Measurements from ENCODE around the gene CHMP2A.
"Not testable (repeated sequence)": the region's sequence is repeated elsewhere in the genome, so short reads cannot be mapped to it uniquely, and the experiment has no call there.

Gene CHMP2A

DNA sequence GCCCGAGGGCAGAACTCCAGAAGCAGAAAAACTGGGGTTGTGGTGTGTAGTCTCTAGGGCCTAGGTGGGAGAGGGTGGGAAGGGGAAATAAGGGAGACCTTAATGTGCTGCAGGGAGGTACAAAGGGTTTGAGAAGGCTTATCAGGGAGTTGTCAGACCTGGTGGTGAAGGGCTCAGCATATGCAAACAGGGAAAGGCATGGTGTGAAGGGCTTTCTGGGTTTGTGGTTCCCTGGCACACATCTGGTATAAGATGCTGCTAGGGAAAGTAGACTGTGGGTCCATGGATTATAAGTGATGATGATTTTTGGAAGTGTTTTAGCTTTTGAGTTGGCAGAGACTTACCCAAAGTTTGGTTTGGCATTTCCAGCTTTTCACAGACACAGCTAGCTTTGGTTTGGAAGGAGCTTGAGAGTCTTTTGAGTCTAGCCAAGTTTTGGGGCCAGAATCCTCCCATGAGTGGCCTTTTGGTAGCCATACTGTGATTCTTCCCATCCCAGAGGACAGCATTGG, 8.8 kb downstream of the CHMP2A start:
- Histone ChIP-seq H3K9me3 (ENCODE audit: control insufficient read depth in 2 of 2, low read length in 2 of 2) (no peaks in the 10 kb centered on the region), H3K4me1 (ENCODE audit: control insufficient read depth in 2 of 2, insufficient read depth in 2 of 2, low read length in 2 of 2) (peaks cover 16% of the 10 kb centered on the region in 2 donors), H3K27me3 (ENCODE audit: control insufficient read depth in 2 of 2, insufficient read depth in 2 of 2, low read length in 2 of 2) (no peaks in the 10 kb centered on the region), H3K4me3 (ENCODE audit: low read length in 2 of 2) (peak overlapping the region; percentile 76 to 87), H3K36me3 (ENCODE audit: control insufficient read depth in 2 of 2, insufficient read depth in 2 of 2, low read length in 2 of 2) (peaks cover 38 to 54% of the 10 kb centered on the region in 2 donors), H3K27ac (ENCODE audit: low read depth in 2 of 2, low read length in 2 of 2) (no peak overlapping the region), H3K9ac (ENCODE audit: low read depth in 1 of 2, low read length in 2 of 2) (peak overlapping the region; percentile 79 to 83)

DNA sequence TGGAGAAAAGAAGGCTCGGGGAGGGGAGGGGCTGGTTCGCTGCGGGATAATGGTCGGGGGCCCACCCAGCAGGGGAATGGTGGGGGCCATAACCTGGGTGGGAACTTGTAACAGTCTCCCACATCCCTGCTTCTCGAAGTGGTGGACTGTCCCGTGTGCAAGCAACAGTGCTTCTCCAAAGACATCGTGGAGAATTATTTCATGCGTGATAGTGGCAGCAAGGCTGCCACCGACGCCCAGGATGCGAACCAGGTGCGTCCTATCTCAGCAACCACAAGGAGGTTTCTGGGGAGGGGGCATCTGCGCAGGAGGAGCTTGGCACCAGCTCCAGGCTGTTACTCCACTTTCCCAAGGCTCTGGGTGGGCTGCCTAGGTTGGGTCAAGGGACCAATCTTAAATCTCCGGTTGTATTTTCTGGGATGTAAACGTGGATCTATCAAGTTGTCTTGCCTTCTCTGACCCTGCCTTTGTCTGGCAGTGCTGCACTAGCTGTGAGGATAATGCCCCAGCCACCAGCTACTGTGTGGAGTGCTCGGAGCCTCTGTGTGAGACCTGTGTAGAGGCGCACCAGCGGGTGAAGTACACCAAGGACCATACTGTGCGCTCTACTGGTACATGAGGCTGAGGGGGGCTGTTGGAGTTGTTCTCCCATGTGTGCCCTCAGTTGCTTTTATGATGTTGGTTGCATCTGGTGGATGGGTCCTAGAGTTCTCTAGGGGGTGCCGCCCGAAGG, 9.5 kb downstream of the CHMP2A start:
- peak overlapping the region; percentile 79 to 83 for H3K9ac ChIP-seq (ENCODE audit: low read depth in 1 of 2, low read length in 2 of 2)
- peak overlapping the region; percentile 76 to 87 for H3K4me3 ChIP-seq (ENCODE audit: low read length in 2 of 2)
- peaks cover 33 to 48% of the 10 kb centered on the region in 2 donors for H3K36me3 ChIP-seq (ENCODE audit: control insufficient read depth in 2 of 2, insufficient read depth in 2 of 2, low read length in 2 of 2)
- H3K27me3 ChIP-seq (ENCODE audit: control insufficient read depth in 2 of 2, insufficient read depth in 2 of 2, low read length in 2 of 2) = no peaks in the 10 kb centered on the region
- H3K27ac ChIP-seq (ENCODE audit: low read depth in 2 of 2, low read length in 2 of 2) = peak overlapping the region in 1 of 2 donors; percentile 23
- H3K4me1 ChIP-seq (ENCODE audit: control insufficient read depth in 2 of 2, insufficient read depth in 2 of 2, low read length in 2 of 2) = peaks cover 16% of the 10 kb centered on the region in 2 donors
- no peaks in the 10 kb centered on the region for H3K9me3 ChIP-seq (ENCODE audit: control insufficient read depth in 2 of 2, low read length in 2 of 2)

DNA sequence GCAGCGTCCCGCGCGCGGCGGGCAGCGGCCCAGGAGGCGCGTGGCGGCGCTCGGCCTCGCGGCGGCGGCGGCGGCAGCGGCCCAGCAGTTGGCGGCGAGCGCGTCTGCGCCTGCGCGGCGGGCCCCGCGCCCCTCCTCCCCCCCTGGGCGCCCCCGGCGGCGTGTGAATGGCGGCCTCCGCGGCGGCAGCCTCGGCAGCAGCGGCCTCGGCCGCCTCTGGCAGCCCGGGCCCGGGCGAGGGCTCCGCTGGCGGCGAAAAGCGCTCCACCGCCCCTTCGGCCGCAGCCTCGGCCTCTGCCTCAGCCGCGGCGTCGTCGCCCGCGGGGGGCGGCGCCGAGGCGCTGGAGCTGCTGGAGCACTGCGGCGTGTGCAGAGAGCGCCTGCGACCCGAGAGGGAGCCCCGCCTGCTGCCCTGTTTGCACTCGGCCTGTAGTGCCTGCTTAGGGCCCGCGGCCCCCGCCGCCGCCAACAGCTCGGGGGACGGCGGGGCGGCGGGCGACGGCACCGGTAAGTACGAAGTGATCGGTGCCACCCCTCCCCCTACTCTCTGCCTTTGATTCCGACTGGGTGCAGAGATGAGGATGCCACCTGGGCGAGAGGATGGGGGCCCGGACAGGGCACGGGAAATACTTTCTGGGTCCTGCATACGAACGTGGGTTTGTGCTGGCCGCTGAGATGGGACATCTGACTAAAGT, 10.2 kb downstream of the CHMP2A start:
- Histone ChIP-seq H3K27me3 (ENCODE audit: control insufficient read depth in 2 of 2, insufficient read depth in 2 of 2, low read length in 2 of 2) (no peaks in the 10 kb centered on the region), H3K27ac (ENCODE audit: low read depth in 2 of 2, low read length in 2 of 2) (peak overlapping the region; percentile 98), H3K9ac (ENCODE audit: low read depth in 1 of 2, low read length in 2 of 2) (peak overlapping the region; percentile 79 to 83), H3K9me3 (ENCODE audit: control insufficient read depth in 2 of 2, low read length in 2 of 2) (no peaks in the 10 kb centered on the region), H3K36me3 (ENCODE audit: control insufficient read depth in 2 of 2, insufficient read depth in 2 of 2, low read length in 2 of 2) (peaks cover 26 to 41% of the 10 kb centered on the region in 2 donors), H3K4me3 (ENCODE audit: low read length in 2 of 2) (peak overlapping the region; percentile 76 to 87), H3K4me1 (ENCODE audit: control insufficient read depth in 2 of 2, insufficient read depth in 2 of 2, low read length in 2 of 2) (peaks cover 16% of the 10 kb centered on the region in 2 donors)

DNA sequence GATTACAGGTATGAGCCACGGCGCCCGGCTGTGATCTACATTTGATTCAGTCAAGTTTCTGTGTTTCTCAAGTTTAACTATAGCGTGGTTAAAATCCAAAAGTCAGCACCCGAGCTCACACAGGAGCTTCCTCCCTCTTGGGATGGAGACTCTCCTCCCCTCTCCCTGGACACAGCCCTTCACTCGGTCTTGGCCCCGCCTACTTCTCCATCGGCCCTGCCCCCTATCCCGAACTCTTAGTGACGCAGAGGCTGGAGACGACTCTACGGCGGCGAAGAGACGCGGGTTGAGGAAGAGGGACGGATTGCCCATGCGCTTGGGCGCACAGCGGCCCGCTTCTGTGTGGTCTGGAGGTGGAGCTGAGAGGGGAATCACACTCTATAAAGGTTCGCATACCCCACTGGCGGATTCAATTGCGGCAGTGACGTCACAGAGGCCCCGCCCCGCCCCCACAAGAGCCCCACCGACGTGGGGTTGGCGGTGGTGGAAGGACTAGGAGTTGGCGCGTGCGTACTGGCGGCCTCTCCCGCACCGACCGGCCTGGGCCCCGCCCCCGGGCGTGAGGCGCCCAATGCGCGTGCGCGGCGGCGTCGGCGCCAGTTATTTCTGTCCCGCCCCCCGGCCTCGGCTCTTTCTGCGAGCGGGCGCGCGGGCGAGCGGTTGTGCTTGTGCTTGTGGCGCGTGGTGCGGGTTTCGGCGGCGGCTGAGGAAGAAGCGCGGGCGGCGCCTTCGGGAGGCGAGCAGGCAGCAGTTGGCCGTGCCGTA, 10.9 kb downstream of the CHMP2A start, which contains the start of gene TRIM28:
Gene TRIM28, plus strand, starts transcription at position 239 of the 765 bp plus-strand sequence. CDS start 694 bp downstream, outside the sequence.
- H3K9me3 ChIP-seq (ENCODE audit: control insufficient read depth in 2 of 2, low read length in 2 of 2) = no peaks in the 10 kb centered on the region
- peak within 1 kb of the TSS; percentile 80 to 87 for H3K4me3 ChIP-seq (ENCODE audit: low read length in 2 of 2)
- H3K4me1 ChIP-seq (ENCODE audit: control insufficient read depth in 2 of 2, insufficient read depth in 2 of 2, low read length in 2 of 2) = peaks cover 16% of the 10 kb centered on the region in 2 donors
- H3K27ac ChIP-seq (ENCODE audit: low read depth in 2 of 2, low read length in 2 of 2) = peak within 1 kb of the TSS; percentile 98
- H3K9ac ChIP-seq (ENCODE audit: low read depth in 1 of 2, low read length in 2 of 2) = peak within 1 kb of the TSS; percentile 79 to 86
- peaks cover 3 to 5% of the 10 kb centered on the region in 2 donors for H3K27me3 ChIP-seq (ENCODE audit: control insufficient read depth in 2 of 2, insufficient read depth in 2 of 2, low read length in 2 of 2)
- H3K36me3 ChIP-seq (ENCODE audit: control insufficient read depth in 2 of 2, insufficient read depth in 2 of 2, low read length in 2 of 2) = peaks cover 18 to 34% of the 10 kb centered on the region in 2 donors

DNA sequence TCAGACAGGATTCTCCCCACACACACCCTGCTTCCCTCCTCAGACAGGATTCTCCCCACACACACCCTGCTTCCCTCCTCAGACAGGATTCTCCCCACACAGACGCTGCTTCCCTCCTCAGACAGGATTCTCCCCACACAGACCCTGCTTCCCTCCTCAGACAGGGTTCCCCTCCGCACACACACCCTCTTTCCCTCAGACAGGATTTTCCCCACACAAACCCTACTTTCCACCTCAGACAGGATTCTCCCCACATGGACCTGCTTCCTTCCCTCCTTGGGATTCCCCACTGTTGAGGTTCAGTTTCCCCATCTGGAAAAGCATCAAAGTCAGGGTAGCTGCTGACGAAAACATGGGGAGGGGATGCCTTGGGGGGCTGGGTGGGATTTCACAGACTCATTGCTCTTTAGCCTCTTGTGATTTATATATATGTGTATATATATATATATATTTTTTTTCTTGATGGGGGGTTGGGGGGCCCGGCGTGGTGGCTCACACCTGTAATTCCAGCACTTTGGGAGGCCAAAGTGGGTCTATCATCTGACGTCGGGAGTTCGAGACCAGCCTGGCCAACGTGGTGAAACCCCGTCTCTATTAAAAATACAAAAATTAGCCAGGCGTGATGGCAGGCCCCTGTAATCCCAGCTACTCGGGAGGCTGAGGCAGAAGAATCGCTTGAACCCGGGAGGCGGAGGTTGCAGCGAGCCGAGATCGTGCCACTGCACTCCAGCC, 12.1 kb downstream of the CHMP2A start:
- peak overlapping the region in 1 of 2 donors; percentile 82 for H3K4me3 ChIP-seq (ENCODE audit: low read length in 2 of 2)
- peak overlapping the region in 1 of 2 donors; percentile 98 for H3K27ac ChIP-seq (ENCODE audit: low read depth in 2 of 2, low read length in 2 of 2)
- H3K9me3 ChIP-seq (ENCODE audit: control insufficient read depth in 2 of 2, low read length in 2 of 2); H3K9ac ChIP-seq (ENCODE audit: low read depth in 1 of 2, low read length in 2 of 2); H3K27me3 ChIP-seq (ENCODE audit: control insufficient read depth in 2 of 2, insufficient read depth in 2 of 2, low read length in 2 of 2): not testable (repeated sequence)
- peaks cover 8 to 22% of the 10 kb centered on the region in 2 donors for H3K36me3 ChIP-seq (ENCODE audit: control insufficient read depth in 2 of 2, insufficient read depth in 2 of 2, low read length in 2 of 2)
- peaks cover 16 to 21% of the 10 kb centered on the region in 2 donors for H3K4me1 ChIP-seq (ENCODE audit: control insufficient read depth in 2 of 2, insufficient read depth in 2 of 2, low read length in 2 of 2)

DNA sequence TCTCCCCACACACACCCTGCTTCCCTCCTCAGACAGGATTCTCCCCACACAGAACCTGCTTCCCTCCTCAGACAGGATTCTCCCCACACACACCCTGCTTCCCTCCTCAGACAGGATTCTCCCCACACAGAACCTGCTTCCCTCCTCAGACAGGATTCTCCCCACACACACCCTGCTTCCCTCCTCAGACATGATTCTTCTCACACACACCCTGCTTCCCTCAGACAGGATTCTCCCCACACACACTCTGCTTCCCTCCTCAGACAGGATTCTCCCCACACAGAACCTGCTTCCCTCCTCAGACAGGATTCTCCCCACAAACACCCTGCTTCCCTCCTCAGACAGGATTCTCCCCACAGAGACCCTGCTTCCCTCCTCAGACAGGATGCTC, 15.7 kb downstream of the CHMP2A start:
- H3K4me3 ChIP-seq (ENCODE audit: low read length in 2 of 2); H3K36me3 ChIP-seq (ENCODE audit: control insufficient read depth in 2 of 2, insufficient read depth in 2 of 2, low read length in 2 of 2); H3K9ac ChIP-seq (ENCODE audit: low read depth in 1 of 2, low read length in 2 of 2); H3K27me3 ChIP-seq (ENCODE audit: control insufficient read depth in 2 of 2, insufficient read depth in 2 of 2, low read length in 2 of 2); H3K27ac ChIP-seq (ENCODE audit: low read depth in 2 of 2, low read length in 2 of 2); H3K9me3 ChIP-seq (ENCODE audit: control insufficient read depth in 2 of 2, low read length in 2 of 2); H3K4me1 ChIP-seq (ENCODE audit: control insufficient read depth in 2 of 2, insufficient read depth in 2 of 2, low read length in 2 of 2): not testable (repeated sequence)

DNA sequence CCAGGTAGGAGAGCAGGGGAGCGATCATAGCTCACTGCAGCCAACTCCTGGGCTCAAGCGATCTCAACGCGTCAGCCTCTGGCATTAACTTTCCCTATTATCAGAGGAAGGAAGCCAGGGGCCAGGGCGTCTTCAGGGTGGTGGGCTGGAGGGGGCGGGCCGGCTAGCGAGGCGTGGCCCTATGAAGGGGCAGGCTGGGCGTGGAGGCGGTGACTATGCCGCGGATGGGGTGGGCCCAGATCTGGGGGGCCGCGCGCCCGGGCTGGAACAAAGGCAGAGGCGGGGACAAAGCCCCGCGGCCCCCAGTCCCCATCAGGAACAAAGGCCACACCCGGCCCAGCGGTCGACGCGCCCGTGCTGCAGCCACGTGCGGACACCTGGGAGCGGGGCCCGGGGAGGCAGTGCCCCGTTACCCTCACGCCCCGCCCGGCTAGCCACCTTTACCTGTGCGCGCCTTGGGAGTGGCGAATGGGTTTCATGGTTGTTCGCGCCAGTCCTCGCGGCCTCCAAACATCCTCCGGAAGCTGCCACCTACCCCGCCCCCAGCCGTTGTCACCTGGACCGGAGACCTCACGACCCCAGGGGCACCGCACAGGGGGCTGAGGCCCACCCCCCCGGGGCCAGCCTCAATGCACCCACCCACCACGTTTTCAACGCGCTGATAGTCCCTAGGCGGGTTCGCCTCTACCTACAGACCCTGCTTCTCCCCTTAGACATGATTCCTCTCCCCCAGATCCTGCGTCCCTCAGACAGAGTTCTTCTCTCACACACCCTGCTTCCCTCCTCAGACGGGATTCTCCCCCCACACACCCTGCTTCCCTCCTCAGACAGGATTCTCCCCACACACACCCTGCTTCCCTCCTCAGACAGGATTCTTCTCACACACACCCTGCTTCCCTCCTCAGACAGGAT, 16.4 kb downstream of the CHMP2A start:
- Histone ChIP-seq H3K9ac (ENCODE audit: low read depth in 1 of 2, low read length in 2 of 2) (peak overlapping the region in 1 of 2 donors; percentile 33), H3K4me1 (ENCODE audit: control insufficient read depth in 2 of 2, insufficient read depth in 2 of 2, low read length in 2 of 2) (peaks cover 2 to 5% of the 10 kb centered on the region in 2 donors), H3K27me3 (ENCODE audit: control insufficient read depth in 2 of 2, insufficient read depth in 2 of 2, low read length in 2 of 2) (peaks cover 6 to 7% of the 10 kb centered on the region in 2 donors), H3K27ac (ENCODE audit: low read depth in 2 of 2, low read length in 2 of 2) (no peak overlapping the region), H3K36me3 (ENCODE audit: control insufficient read depth in 2 of 2, insufficient read depth in 2 of 2, low read length in 2 of 2) (no peaks in the 10 kb centered on the region), H3K9me3 (ENCODE audit: control insufficient read depth in 2 of 2, low read length in 2 of 2) (no peaks in the 10 kb centered on the region), H3K4me3 (ENCODE audit: low read length in 2 of 2) (peak overlapping the region; percentile 26 to 35)

DNA sequence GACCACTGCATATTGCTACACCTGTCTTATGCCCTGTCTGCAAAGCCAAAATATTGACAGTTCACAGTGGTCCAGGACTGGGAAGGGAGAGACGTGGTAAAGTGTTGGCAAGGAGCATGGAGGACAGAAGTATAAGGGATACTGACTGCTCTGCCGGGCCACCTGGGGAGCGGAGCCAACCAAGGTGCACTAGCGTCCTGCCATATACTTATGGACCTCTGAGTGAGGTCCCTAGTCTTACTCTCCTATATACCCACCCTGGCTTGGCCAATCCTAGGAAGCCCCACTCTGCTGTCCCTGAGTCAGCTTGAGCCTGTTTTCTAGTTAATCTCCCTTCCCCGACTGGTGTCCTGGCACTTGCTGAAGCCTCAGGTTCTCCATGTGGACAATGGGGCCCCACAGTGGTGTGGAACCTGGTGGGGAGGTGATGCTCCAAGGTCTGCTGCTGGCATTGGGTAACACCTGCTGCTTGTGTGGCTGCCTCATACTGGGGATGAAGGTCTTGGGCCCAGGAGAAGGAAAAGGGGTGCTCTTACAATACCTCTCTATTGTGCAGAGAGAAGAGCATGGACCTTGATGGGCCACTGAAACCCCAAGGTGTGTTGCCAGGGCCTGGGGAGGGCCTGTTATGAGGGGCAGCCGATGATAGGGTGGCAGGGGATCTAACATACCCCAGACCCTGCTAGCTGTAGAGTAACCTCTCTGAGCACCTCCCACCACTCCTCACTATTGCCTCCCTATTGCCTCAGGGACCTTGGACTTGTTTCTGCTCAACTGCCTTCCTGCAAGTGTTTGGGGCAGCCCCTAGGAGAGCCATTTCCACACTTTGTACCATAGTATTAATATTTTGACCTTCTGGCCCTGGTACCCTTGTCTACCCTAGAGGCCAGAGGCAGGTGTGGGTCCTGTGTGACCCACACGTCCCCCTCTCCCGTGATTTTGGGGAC, 17.8 kb downstream of the CHMP2A start:
- H3K4me3 ChIP-seq (ENCODE audit: low read length in 2 of 2) = no peak overlapping the region
- H3K36me3 ChIP-seq (ENCODE audit: control insufficient read depth in 2 of 2, insufficient read depth in 2 of 2, low read length in 2 of 2) = no peaks in the 10 kb centered on the region
- peaks cover 6 to 7% of the 10 kb centered on the region in 2 donors for H3K27me3 ChIP-seq (ENCODE audit: control insufficient read depth in 2 of 2, insufficient read depth in 2 of 2, low read length in 2 of 2)
- H3K9me3 ChIP-seq (ENCODE audit: control insufficient read depth in 2 of 2, low read length in 2 of 2) = no peaks in the 10 kb centered on the region
- H3K4me1 ChIP-seq (ENCODE audit: control insufficient read depth in 2 of 2, insufficient read depth in 2 of 2, low read length in 2 of 2) = peaks cover 0 to 5% of the 10 kb centered on the region in 2 donors
- no peak overlapping the region for H3K27ac ChIP-seq (ENCODE audit: low read depth in 2 of 2, low read length in 2 of 2)
- H3K9ac ChIP-seq (ENCODE audit: low read depth in 1 of 2, low read length in 2 of 2) = no peak overlapping the region
